Left lung (tissue), 10 donors: Measurements from ENCODE around the gene PPP2R5B. TPM values are rescaled to one million over a fixed set of nuclear protein-coding genes. Genes with fewer than 3 reads are reported as not detected.

Experiments used
- ATAC-seq: fragments of 200-7000 bp; cut with Tn5 transposase; one replicate; pipeline ENCODE4 v1.9.1; 2020; ENCODE audit warnings: moderate library complexity
- DNase-seq, 4 donors: peaks; one replicate each; pipeline ENCODE4 v3.0.0-alpha.2; 2013 to 2020
- H3K27ac ChIP-seq, 2 donors: fragments of 200-600 bp; sonication (generic) in 1 of 2; one replicate each; pipeline versions ENCODE4 v1.5.0 to v1.8.0; 2020 to 2021
- H3K27me3 ChIP-seq, 2 donors: fragments of 200-600 bp; sonication (generic) in 1 of 2; one replicate each; pipeline versions ENCODE4 v1.5.0 to v1.8.0; 2020 to 2021
- H3K36me3 ChIP-seq, 2 donors: fragments of 200-600 bp; sonication (generic) in 1 of 2; one replicate each; pipeline versions ENCODE4 v1.5.0 to v1.8.0; 2020 to 2021
- H3K4me1 ChIP-seq, 2 donors: fragments of 200-600 bp; one replicate each; pipeline ENCODE4 v1.8.0; 2021
- H3K4me3 ChIP-seq, 2 donors: fragments of 200-600 bp; sonication (generic) in 1 of 2; one replicate each; pipeline versions ENCODE4 v1.5.0 to v1.8.0; 2020 to 2021; ENCODE audit warnings: mild to moderate bottlenecking in 1 of 2
- H3K9me3 ChIP-seq, 2 donors: fragments of 200-600 bp; sonication (generic) in 1 of 2; one replicate each; pipeline versions ENCODE4 v1.5.0 to v1.8.0; 2020 to 2021
- intact Hi-C, 2 donors: fragments of 100-400 bp; cut with DNase I; formaldehyde crosslinking; loops; one replicate each; pipeline versions ENCODE4 v1.11.2 to v1.14.2; 2022
- polyA plus RNA-seq, 6 donors: library from polyadenylated mRNA; unstranded; fragments of 120-200 nt; gene quantifications; one replicate each; pipeline ENCODE4 v1.2.1, GENCODE V29; 2013; ENCODE audit not compliant: insufficient read length in 6 of 6
- total RNA-seq, 2 donors: library from RNA; stranded (reverse); fragmentation: NEBNext Ultra II Directional; extraction: Animal tissue kit (Norgen Biotek cat#: 25700); gene quantifications; one replicate each; pipeline ENCODE4 v1.2.1, GENCODE V29; 2021
- TF ChIP-seq, protein P1 (sequence below), 2 donors: fragments of 200-600 bp; sonication (generic) in 1 of 2; IDR thresholded peaks; one replicate each; pipeline versions ENCODE4 v1.5.0 to v1.8.0; 2021; ENCODE audit warnings: antibody characterized with exemption in 2 of 2
- donor health status: DM: no; HTN: yes; CAD: no.
- donor health status: DM: no; HTN: no; CAD: no.

Gene PPP2R5B
- total and polyA plus RNA-seq, 8 donors: 12.1 to 29.9 (median 14.1) TPM

DNA sequence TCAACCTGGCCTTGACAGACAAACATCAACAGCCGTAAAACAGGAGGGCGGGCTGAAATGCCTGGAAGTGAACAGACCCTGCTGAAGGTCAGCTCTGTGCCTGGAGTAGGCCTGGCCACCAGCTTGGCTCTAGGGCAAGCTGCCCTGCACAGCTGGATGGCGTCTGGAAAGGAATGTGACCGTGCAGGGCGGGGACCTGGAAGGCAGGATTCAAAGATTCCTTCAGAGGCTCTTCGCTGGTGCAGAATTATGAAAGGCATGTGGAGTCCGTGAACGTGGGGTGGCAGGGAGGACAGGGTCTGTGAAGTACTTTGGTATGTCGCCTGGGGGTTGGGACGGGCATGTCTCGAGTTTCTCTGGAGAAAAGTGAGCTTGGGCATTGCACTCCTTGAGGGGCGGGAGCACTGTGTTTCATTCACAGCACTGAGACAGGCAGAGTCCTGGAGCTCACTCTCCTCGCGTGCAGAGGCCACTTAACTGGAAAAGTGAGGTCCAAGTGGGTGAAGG is 47.6 kb upstream of the PPP2R5B start:
- intact Hi-C loops: no loop called here
- Histone ChIP-seq H3K36me3 (peaks cover 0 to 39% of the 10 kb centered on the region in 2 donors), H3K9me3 (no peaks in the 10 kb centered on the region), H3K4me3 (peak overlapping the region; percentile 98 to 99), H3K27ac (peak overlapping the region; percentile 72 to 96), H3K4me1 (peaks cover 33 to 80% of the 10 kb centered on the region in 2 donors), H3K27me3 (no peaks in the 10 kb centered on the region)
- DNase-seq: peak in 2 of 4 donors; percentile 65 to 82
- ATAC-seq: peak; percentile 43
- TF ChIP-seq, protein P1, sequence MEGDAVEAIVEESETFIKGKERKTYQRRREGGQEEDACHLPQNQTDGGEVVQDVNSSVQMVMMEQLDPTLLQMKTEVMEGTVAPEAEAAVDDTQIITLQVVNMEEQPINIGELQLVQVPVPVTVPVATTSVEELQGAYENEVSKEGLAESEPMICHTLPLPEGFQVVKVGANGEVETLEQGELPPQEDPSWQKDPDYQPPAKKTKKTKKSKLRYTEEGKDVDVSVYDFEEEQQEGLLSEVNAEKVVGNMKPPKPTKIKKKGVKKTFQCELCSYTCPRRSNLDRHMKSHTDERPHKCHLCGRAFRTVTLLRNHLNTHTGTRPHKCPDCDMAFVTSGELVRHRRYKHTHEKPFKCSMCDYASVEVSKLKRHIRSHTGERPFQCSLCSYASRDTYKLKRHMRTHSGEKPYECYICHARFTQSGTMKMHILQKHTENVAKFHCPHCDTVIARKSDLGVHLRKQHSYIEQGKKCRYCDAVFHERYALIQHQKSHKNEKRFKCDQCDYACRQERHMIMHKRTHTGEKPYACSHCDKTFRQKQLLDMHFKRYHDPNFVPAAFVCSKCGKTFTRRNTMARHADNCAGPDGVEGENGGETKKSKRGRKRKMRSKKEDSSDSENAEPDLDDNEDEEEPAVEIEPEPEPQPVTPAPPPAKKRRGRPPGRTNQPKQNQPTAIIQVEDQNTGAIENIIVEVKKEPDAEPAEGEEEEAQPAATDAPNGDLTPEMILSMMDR (IDR thresholded peaks at IDR 0.05): no peak

DNA sequence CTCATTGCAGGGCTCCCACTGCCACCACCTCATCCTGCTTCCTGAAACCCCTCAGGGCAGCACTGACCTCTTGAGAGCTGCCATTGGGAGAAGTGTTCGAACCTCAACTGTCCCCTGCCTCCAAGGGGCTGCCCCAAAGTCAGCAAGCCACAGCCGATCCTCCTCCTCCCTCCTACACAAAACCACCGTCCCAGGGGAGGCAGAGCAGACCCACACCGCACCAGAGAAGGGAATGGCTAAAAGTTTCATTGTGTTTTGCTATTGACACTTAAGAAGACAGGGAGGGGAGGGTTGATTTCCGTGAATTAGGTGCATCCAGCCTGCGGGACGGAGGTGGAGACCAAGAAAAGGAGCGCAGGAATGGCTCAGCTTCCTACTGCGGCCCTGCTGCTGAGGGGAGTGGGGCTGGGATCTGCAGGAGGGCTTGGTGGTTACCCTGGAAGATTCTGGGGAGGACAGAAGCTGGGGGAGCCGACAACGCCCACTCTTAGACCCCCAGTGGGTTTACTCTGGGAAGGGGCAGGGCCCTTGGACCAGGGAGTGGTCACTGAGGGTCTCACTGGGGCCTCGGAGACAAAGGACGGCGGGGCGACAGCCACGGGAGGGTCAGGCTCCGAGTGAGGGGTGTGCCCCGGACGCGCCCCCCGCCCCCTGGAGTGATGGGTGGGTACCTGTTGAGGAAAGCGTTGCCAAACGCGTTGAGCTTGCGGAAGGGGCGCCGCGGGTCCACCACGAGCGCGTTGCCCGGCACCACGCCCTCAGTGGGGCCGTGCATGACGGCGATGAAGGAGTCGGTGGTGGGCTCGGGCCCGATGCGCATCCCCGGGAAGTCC is 46.9 kb upstream of the PPP2R5B start:
- ATAC-seq (peak; percentile 1), DNase-seq (peak in 1 of 4 donors; percentile 45)
- peak overlapping the region; percentile 72 to 96 for H3K27ac ChIP-seq
- no peaks in the 10 kb centered on the region for H3K27me3 ChIP-seq
- peaks cover 0 to 32% of the 10 kb centered on the region in 2 donors for H3K36me3 ChIP-seq
- intact Hi-C loops: no loop called here
- TF ChIP-seq, protein P1 (IDR thresholded peaks at IDR 0.05): no peak
- peaks cover 33 to 73% of the 10 kb centered on the region in 2 donors for H3K4me1 ChIP-seq
- H3K4me3 ChIP-seq: peak overlapping the region; percentile 98 to 99
- H3K9me3 ChIP-seq: no peaks in the 10 kb centered on the region

DNA sequence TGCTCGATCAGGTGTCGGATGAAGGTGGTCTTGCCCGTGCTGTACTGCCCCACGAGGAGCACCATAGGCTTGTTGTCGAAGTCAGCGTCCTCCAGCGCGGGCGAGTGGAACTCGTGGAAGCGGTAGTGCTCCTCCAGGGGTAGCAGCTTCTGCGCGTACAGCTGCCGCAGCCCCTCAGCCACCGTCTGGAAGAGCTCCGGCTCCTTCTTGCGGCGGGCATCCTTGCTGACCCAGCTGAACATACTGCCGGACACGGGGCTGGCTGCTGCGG is 46.3 kb upstream of the PPP2R5B start:
- intact Hi-C loops: no loop called here
- H3K4me3 ChIP-seq: peak overlapping the region; percentile 98 to 99
- DNase-seq (no peak), ATAC-seq (peak; percentile 14)
- peaks cover 29 to 68% of the 10 kb centered on the region in 2 donors for H3K4me1 ChIP-seq
- TF ChIP-seq, protein P1 (IDR thresholded peaks at IDR 0.05): no peak
- peaks cover 0 to 27% of the 10 kb centered on the region in 2 donors for H3K36me3 ChIP-seq
- no peaks in the 10 kb centered on the region for H3K27me3 ChIP-seq
- no peaks in the 10 kb centered on the region for H3K9me3 ChIP-seq
- peak overlapping the region; percentile 72 to 96 for H3K27ac ChIP-seq

DNA sequence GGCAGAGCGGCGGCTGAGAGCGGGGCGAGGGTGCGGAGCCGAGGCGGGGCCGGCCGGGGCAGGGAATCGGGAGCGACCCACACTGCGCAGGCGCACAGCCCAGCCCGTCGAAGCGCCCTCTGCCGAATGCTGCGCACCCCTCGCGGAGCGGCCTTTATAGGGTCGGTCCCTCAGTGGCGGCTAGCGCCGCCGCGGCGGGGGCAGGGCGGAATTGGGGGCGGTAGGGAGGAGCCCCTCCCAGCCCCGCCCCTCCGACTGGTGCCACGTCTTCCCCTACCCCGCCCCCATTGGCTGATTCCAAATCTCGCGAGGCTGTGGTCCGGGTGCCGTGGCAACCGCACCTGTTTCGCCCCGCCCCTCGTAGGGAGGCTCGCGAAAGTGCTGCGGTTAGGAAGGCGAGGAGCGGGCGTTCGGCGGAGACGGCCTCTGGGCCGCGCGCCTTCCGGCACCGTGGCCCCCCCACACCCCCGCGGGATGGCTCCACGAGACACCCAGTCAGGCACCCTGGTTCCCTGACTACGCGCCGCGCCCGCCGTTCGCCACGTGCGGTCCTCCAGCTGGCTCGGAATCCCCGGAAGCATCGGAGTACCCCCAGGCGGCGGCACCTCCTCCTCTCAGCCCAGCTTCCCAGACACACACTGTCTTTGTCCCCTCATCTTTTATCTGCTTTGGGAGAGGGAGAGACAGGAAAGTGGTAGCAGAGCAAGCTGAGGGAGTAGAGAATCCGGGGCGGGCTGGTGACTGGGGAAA is 45.8 kb upstream of the PPP2R5B start, which contains the start of gene EHD1:
Gene EHD1 (minus strand): TSS at position 128 of the 750 bp plus-strand sequence. CDS start 157 bp downstream, outside the sequence.
- TF ChIP-seq, protein P1 (IDR thresholded peaks at IDR 0.05): peak; percentile 7 to 48
- Histone ChIP-seq H3K4me1 (peaks cover 29 to 66% of the 10 kb centered on the region in 2 donors), H3K4me3 (peak within 1 kb of the TSS; percentile 98 to 99), H3K27me3 (no peaks in the 10 kb centered on the region), H3K27ac (peak within 1 kb of the TSS; percentile 87 to 96), H3K9me3 (no peaks in the 10 kb centered on the region), H3K36me3 (peaks cover 0 to 22% of the 10 kb centered on the region in 2 donors)
- ATAC-seq (peak; percentile 91), DNase-seq (peak; percentile 97 to 99 (median 98))
- intact Hi-C loops: no loop called here
